Ovary (tissue), 9 donors: ENCODE measurements around the gene AMOTL2. TPM values are rescaled to one million over a fixed set of nuclear protein-coding genes. Genes with fewer than 3 reads are reported as not detected.

Experiments used
- DNase-seq, 5 donors: peaks; one replicate each; pipeline ENCODE4 v3.0.0-alpha.2; 2019 to 2020
- H3K27ac ChIP-seq, 2 donors: fragments of 200-600 bp; one replicate each; pipeline versions ENCODE4 v1.5.1 to v1.8.0; 2019 to 2022
- H3K27me3 ChIP-seq: fragments of 200-600 bp; one replicate; pipeline ENCODE4 v1.8.0; 2022
- H3K36me3 ChIP-seq: fragments of 200-600 bp; sonication (generic); one replicate; pipeline ENCODE4 v1.5.1; 2019
- H3K4me1 ChIP-seq: one replicate; pipeline ENCODE4 v1.8.1; 2013; ENCODE audit warnings: mild to moderate bottlenecking, moderate library complexity; ENCODE audit not compliant: insufficient read depth
- H3K4me3 ChIP-seq: fragments of 200-600 bp; sonication (generic); one replicate; pipeline ENCODE4 v1.5.1; 2017
- H3K9me3 ChIP-seq, 2 donors: fragments of 200-600 bp in 1 of 2; sonication (generic) in 1 of 2; one replicate each; pipeline versions ENCODE4 v1.5.1 to v1.8.1; 2013 to 2019; ENCODE audit warnings: mild to moderate bottlenecking in 1 of 2, moderate library complexity in 1 of 2
- CTCF ChIP-seq, 3 donors: fragments of 450-650 bp in 2 of 3; fragments of 200-600 bp in 1 of 3; IDR thresholded peaks; one replicate each; pipeline versions ENCODE4 v1.5.1 to v1.8.0; 2016 to 2022; ENCODE audit warnings: antibody characterized with exemption in 3 of 3, mild to moderate bottlenecking in 1 of 3
- EP300 ChIP-seq: sonication (generic); formaldehyde crosslinking; IDR thresholded peaks from one replicate; pipeline ENCODE4 v1.6.1; 2017; ENCODE audit warnings: antibody characterized with exemption
- POLR2A ChIP-seq: fragments of 450-650 bp; IDR thresholded peaks from one replicate; pipeline ENCODE4 v1.6.1; 2017; ENCODE audit warnings: antibody characterized with exemption, mild to moderate bottlenecking, moderate library complexity
- WGBS, 3 donors: extraction: QIAGEN DNeasy Blood & Tissue Kit in 1 of 3; methylation state at CpG; one replicate each; pipeline versions ENCODE4 v1.1.5 to v1.1.7; 2013 to 2017; 5-methylcytosine and 5-hydroxymethylcytosine counted together
- intact Hi-C, 4 donors: fragments of 100-400 bp; cut with DNase I; formaldehyde crosslinking; loops; one replicate each; pipeline versions ENCODE4 v1.11.0 to v1.15.1; 2022 to 2023
- polyA plus RNA-seq, 2 donors: library from polyadenylated mRNA; stranded (reverse); fragments of 200-250 nt in 1 of 2; fragments of 350-450 nt in 1 of 2; fragmentation: Illumina TruSeq in 1 of 2; extraction: RNeasy Lipid Tissue Mini Kit (QIAGEN cat#74804) in 1 of 2; gene quantifications; one replicate each; pipeline ENCODE4 v1.2.3, GENCODE V29; 2013 to 2014
- total RNA-seq, 7 donors: library from RNA; depleted of rRNA in 2 of 7; stranded (reverse); fragments of >200 nt in 2 of 7; fragmentation: NEBNext Ultra II Directional in 3 of 7; extraction: Animal tissue kit (Norgen Biotek cat#: 25700) in 3 of 7; gene quantifications; one replicate each; pipeline versions ENCODE4 v1.1.0 to v1.2.4, GENCODE V29; 2016 to 2023
- donor health status: DM: no; HTN: no; CAD: no; lungs with moderate emphysema.
- donor health status: DM: no; HTN: no; CAD: no.
- donor health status: Bipolar disorder and iron deficiency.
- donor health status: DM: yes; HTN: yes; CAD: no.
- donor health status: DM: no; HTN: no; CAD: no.
- donor health status: DM: yes; HTN: yes; CAD: no.

The AMOTL2 gene
- total and polyA plus RNA-seq, 9 donors: 20.5 to 60.4 (median 42.4) TPM

DNA sequence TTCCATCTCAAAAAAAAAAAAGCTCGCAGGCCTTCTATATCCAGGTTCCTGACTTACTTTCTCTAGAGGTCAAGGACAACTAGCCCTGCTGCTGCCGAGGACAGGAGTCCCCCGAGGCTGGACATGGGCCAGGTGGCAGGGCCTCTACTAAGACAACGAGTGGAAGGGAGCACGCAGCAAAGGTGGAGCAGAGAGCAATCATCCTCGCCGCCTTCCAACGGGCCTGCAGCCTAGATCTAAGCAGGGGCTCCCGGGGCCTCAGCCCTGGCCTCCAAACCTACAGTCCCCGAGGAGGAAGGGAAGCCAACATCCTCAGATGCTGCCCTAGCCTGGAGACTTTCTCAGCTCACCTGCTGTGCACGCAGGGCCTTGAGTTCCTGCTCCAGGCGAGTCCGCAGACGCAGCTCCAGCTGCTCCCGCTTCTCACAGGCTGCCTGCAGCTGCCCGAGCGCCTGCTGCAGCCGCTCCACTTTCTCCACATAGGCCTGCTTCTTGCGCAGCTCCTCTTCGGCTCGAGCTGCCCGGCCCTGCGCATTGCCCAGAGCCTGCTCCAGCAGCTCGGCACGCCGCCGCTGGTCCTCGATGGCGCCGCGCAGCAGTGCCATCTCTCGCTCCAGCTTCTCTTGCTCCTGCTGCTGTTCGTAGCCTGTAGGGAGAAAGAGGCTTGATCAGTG is 12.9 kb downstream of the AMOTL2 start:
- H3K36me3 ChIP-seq: no peaks in the 10 kb centered on the region
- DNase-seq: no peak
- no peak for TF ChIP-seq POLR2A
- TF ChIP-seq CTCF (IDR thresholded peaks at IDR 0.05): no peak
- TF ChIP-seq EP300: no peak
- H3K27ac ChIP-seq: no peak overlapping the region
- no peaks in the 10 kb centered on the region for H3K9me3 ChIP-seq
- H3K4me3 ChIP-seq: no peak overlapping the region
- intact Hi-C loops: loop anchor here in 1 of 4 donors (10.0 kb wide), 1 partner anchor 104 kb away; no protein-coding TSS in a partner anchor
- peaks cover 45% of the 10 kb centered on the region for H3K4me1 ChIP-seq
- no peaks in the 10 kb centered on the region for H3K27me3 ChIP-seq
- 83 to 87% (median 84%) methylated on average over 33 of the region's 33 CpGs for WGBS, 3 donors

- TF ChIP-seq POLR2A (no peak), CTCF (IDR thresholded peaks at IDR 0.05) (no peak), EP300 (no peak)
- Histone ChIP-seq H3K27me3 (no peaks in the 10 kb centered on the region), H3K9me3 (no peaks in the 10 kb centered on the region), H3K4me3 (no peak overlapping the region), H3K36me3 (no peaks in the 10 kb centered on the region), H3K27ac (no peak overlapping the region), H3K4me1 (peaks cover 47% of the 10 kb centered on the region)
- intact Hi-C loops: loop anchor here in 1 of 4 donors (10.0 kb wide), 1 partner anchor 105 kb away; no protein-coding TSS in a partner anchor
- peak in 1 of 5 donors; percentile 22 for DNase-seq
- WGBS, 3 donors: 64 to 75% (median 71%) methylated on average over 12 of the region's 12 CpGs
These were observed 14.2 kb downstream of the AMOTL2 start for GRCh38 chr3:134360046-134360445.

DNA sequence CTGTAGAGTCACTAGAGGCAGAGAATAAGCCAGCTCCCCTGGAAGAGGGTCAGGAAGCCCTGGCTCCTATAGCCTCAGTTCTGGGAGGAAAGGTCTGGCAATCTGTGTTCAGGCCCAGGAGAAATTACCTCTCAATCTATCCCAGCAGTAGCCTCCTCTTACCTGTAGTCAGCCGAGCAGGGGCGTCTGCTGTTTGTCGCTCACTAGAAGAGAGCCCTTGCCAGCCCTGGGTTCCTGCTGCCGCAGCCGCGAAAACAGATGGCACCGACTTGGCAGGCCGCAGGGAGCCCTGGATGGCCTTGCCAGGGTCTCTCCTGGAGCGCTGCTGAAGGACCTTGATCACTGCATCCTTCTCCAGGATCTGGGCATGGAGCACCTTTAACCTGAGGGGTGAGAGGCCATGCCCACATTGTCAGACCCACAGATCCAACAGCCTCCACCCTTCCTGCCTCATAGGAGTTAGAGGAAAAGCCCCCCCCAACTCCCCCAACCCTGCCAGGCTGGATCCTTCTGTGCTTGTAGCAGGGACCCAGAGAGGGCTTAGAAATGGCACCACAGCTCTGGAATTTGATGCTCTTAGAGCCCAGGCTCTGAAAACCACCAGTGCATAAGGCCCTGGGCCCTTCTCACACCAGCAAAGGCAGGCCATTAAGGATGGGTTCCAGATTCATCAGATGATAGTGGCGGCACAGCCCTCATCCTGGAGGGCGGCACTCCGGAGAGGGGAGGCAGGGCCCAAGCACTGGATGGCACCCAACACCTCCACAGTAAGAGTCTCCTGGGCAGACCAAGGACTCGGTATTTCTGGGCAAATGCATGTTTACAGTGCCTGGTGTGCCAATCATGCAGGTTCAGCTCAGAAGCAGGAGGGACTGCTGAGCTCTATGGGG is 14.9 kb downstream of the AMOTL2 start:
- no peak for TF ChIP-seq CTCF (IDR thresholded peaks at IDR 0.05)
- TF ChIP-seq EP300: no peak
- TF ChIP-seq POLR2A: no peak
- no peaks in the 10 kb centered on the region for H3K9me3 ChIP-seq
- peak overlapping the region in 1 of 2 donors; percentile 28 for H3K27ac ChIP-seq
- H3K4me1 ChIP-seq: peaks cover 42% of the 10 kb centered on the region
- H3K27me3 ChIP-seq: no peaks in the 10 kb centered on the region
- 80 to 83% (median 81%) methylated on average over 12 to 13 of the region's 13 CpGs for WGBS, 3 donors
- no peak overlapping the region for H3K4me3 ChIP-seq
- intact Hi-C loops: loop anchor here in 1 of 4 donors (10.0 kb wide), 1 partner anchor 105 kb away; no protein-coding TSS in a partner anchor
- DNase-seq: peak in 1 of 5 donors; percentile 16
- H3K36me3 ChIP-seq: no peaks in the 10 kb centered on the region

DNA sequence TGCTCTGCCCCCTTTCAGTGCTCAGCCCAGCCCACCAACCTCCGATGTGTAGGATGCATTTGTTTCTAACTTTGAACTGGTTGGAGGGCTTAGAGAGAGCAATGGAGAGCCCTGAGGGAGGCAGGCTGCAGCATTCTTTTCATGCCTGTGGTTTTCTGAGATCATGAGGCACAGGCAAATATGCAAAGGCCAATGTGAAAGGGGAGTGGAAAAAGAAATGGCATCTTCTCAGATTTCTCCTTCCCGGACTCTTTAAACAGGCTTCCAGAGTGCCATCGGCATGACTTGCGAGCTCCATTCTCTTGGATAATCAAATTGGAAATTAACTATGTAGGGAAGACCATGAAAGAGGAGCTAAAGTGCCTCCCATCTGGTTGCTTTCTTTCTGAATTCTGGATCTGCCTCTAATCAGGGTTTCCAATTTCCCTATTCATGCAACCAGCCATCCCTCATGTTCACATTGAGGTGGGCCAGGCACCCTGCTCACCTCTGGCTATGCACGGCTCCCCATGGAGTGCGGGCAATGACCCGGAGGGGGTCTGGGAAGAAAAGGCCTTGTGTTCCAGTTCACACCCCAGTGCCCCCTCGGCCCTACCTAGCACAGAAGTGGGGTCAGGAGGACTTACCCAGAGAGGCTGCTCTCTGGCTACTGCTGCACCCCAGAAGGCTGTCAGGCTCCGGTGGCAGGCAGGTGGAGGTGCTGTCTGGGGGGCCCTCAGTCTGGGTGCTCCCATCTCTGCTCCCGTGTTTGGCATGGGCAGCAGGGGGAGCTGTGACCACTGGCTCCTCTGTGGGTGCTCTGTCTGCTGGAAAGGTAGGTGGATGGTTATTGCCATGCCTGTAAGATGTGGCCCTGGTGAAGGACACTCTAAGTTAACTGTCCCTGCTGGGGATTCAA is 16.1 kb downstream of the AMOTL2 start:
- no peaks in the 10 kb centered on the region for H3K36me3 ChIP-seq
- 30 to 39% (median 30%) methylated on average over 10 of the region's 10 CpGs for WGBS, 3 donors
- no peaks in the 10 kb centered on the region for H3K27me3 ChIP-seq
- no peak for TF ChIP-seq CTCF (IDR thresholded peaks at IDR 0.05)
- TF ChIP-seq EP300: no peak
- no peak for TF ChIP-seq POLR2A
- peak in 3 of 5 donors; percentile 34 to 61 (median 48) for DNase-seq
- intact Hi-C loops: no loop called here
- H3K9me3 ChIP-seq: no peaks in the 10 kb centered on the region
- peaks cover 35% of the 10 kb centered on the region for H3K4me1 ChIP-seq
- no peak overlapping the region for H3K4me3 ChIP-seq
- H3K27ac ChIP-seq: peak overlapping the region in 1 of 2 donors; percentile 18
